Measurements from ENCODE around the gene MINDY4.
"Not testable (repeated sequence)": the region's sequence is repeated elsewhere in the genome, so short reads cannot be mapped to it uniquely, and the experiment has no call there.

The MINDY4 gene

GRCh38 chr7:30805931-30806330, 34.7 kb downstream of the MINDY4 start:
- no peak for DNase-seq

- not testable (repeated sequence) for DNase-seq
These were observed 36.3 kb downstream of the MINDY4 start for GRCh38 chr7:30807477-30807876.

GRCh38 chr7:30807941-30808340, 36.7 kb downstream of the MINDY4 start:
- DNase-seq = not testable (repeated sequence)

- no peak for DNase-seq
These were observed 39.8 kb downstream of the MINDY4 start for GRCh38 chr7:30810986-30811385.

- DNase-seq = no peak
These were observed 41.5 kb downstream of the MINDY4 start for GRCh38 chr7:30812676-30813075.

GRCh38 chr7:30813466-30813865, 42.2 kb downstream of the MINDY4 start:
- no peak for DNase-seq

- DNase-seq = no peak
These were observed 43.6 kb downstream of the MINDY4 start for GRCh38 chr7:30814700-30815387.

- DNase-seq = no peak
These were observed 44.2 kb downstream of the MINDY4 start for GRCh38 chr7:30815388-30815854.

GRCh38 chr7:30815951-30816644, 44.9 kb downstream of the MINDY4 start:
- DNase-seq = no peak

GRCh38 chr7:30816645-30817370, 45.6 kb downstream of the MINDY4 start:
- no peak for DNase-seq

GRCh38 chr7:30817371-30817767, 46.2 kb downstream of the MINDY4 start:
- DNase-seq = no peak

GRCh38 chr7:30824821-30825720, 53.9 kb downstream of the MINDY4 start:
- no peak for DNase-seq

- no peak for DNase-seq
These were observed 55.0 kb downstream of the MINDY4 start for GRCh38 chr7:30826181-30826580.

GRCh38 chr7:30828591-30828990, 57.4 kb downstream of the MINDY4 start:
- no peak for DNase-seq

GRCh38 chr7:30829471-30829870, 58.3 kb downstream of the MINDY4 start:
- no peak for DNase-seq

- DNase-seq = no peak
These were observed 60.0 kb downstream of the MINDY4 start for GRCh38 chr7:30831227-30831626.

GRCh38 chr7:30831936-30832335, 60.7 kb downstream of the MINDY4 start:
- DNase-seq = no peak

GRCh38 chr7:30834017-30834674, 62.9 kb downstream of the MINDY4 start:
- DNase-seq = not testable (repeated sequence)

GRCh38 chr7:30835396-30835915, 64.2 kb downstream of the MINDY4 start:
- no peak for DNase-seq

GRCh38 chr7:30836991-30837390, 65.8 kb downstream of the MINDY4 start:
- no peak for DNase-seq

GRCh38 chr7:30837581-30837980, 66.4 kb downstream of the MINDY4 start:
- no peak for DNase-seq

GRCh38 chr7:30838008-30838407, 66.8 kb downstream of the MINDY4 start:
- DNase-seq = no peak
